HepG2 (cell line): ENCODE measurements around the gene GADD45A. TPM values are rescaled to one million over a fixed set of nuclear protein-coding genes. Genes with fewer than 3 reads are reported as not detected.

Source experiments
- ATF1 ChIP-seq: IDR thresholded peaks from 2 replicates; pipeline ENCODE4 v1.6.1; 2016; ENCODE audit warnings: mild to moderate bottlenecking, control low read depth
- CBFB ChIP-seq: sonication (generic); formaldehyde crosslinking; IDR thresholded peaks from 2 replicates; pipeline ENCODE4 v1.4.0; 2020; ENCODE audit warnings: missing genetic modification reagents
- GATAD2A ChIP-seq: IDR thresholded peaks from 2 replicates; pipeline ENCODE4 v1.6.1; 2016
- HDAC6 ChIP-seq: fragments of 200-600 bp; sonication (generic); IDR thresholded peaks from 2 replicates; pipeline ENCODE4 v1.7.0; 2017; ENCODE audit warnings: mild to moderate bottlenecking, antibody characterized with exemption, low read length, low read depth
- HNRNPLL ChIP-seq: fragments of 200-400 bp; formaldehyde crosslinking; IDR thresholded peaks from 2 replicates; pipeline ENCODE4 v1.6.1; 2017; ENCODE audit warnings: mild to moderate bottlenecking, low read depth, low read length; ENCODE audit not compliant: poor library complexity, severe bottlenecking
- NFE2L2 ChIP-seq: fragments of 150-350 bp; IDR thresholded peaks from 2 replicates; pipeline ENCODE4 v1.6.1; 2014; ENCODE audit warnings: low read length
- NFYB ChIP-seq: sonication (generic); formaldehyde crosslinking; IDR thresholded peaks from 2 replicates; pipeline ENCODE4 v1.4.0; 2020; ENCODE audit warnings: missing genetic modification reagents
- NR1H2 ChIP-seq: sonication (generic); formaldehyde crosslinking; IDR thresholded peaks from 2 replicates; pipeline ENCODE4 v1.8.1; 2022; ENCODE audit warnings: low read depth, missing genetic modification reagents, borderline replicate concordance
- REPIN1 ChIP-seq: sonication (generic); formaldehyde crosslinking; IDR thresholded peaks from 2 replicates; pipeline ENCODE4 v1.8.0; 2022; ENCODE audit warnings: missing genetic modification reagents, low read depth, mild to moderate bottlenecking, borderline replicate concordance
- SCMH1 ChIP-seq: sonication (generic); formaldehyde crosslinking; IDR thresholded peaks from 2 replicates; pipeline ENCODE4 v1.9.0; 2021; ENCODE audit warnings: missing genetic modification reagents, mild to moderate bottlenecking, borderline replicate concordance
- ZNF446 ChIP-seq: sonication (generic); formaldehyde crosslinking; IDR thresholded peaks from 2 replicates; pipeline ENCODE4 v1.5.0; 2020; ENCODE audit warnings: mild to moderate bottlenecking, missing genetic modification reagents
- ZNF598 ChIP-seq: sonication (generic); formaldehyde crosslinking; IDR thresholded peaks from 2 replicates; pipeline ENCODE4 v1.5.1; 2020; ENCODE audit warnings: mild to moderate bottlenecking, missing genetic modification reagents, borderline replicate concordance
- ZNF616 ChIP-seq: sonication (generic); formaldehyde crosslinking; IDR thresholded peaks from 2 replicates; pipeline ENCODE4 v1.5.0; 2020; ENCODE audit warnings: low read depth, mild to moderate bottlenecking, missing genetic modification reagents
- polyA plus RNA-seq, 8 experiments: library from polyadenylated mRNA; depleted of rRNA in 3 of 8; stranded (reverse) in 7 of 8; unstranded in 1 of 8; fragments of >200 nt; fragmentation: Illumina TruSeq in 4 of 8; extraction: Trizol in 4 of 8; gene quantifications; 2 replicates each; pipeline versions ENCODE4 v1.2.1 to v1.2.3, GENCODE V29; 2011 to 2016; ENCODE audit warnings: low read depth in 4 of 8, missing spikeins in 1 of 8, mixed read lengths in 1 of 8; ENCODE audit not compliant: insufficient read depth in 1 of 8
- total RNA-seq, 5 experiments: library from RNA; depleted of rRNA; stranded (reverse); fragments of >200 nt; fragmentation: Illumina TruSeq; extraction: Trizol; gene quantifications; 2 replicates each; pipeline ENCODE4 v1.2.3, GENCODE V29; 2016; ENCODE audit warnings: low read depth in 1 of 5
- TF ChIP-seq, protein P1 (sequence below): sonication (generic); formaldehyde crosslinking; IDR thresholded peaks from 2 replicates; pipeline ENCODE4; 2020; ENCODE audit warnings: missing genetic modification reagents, mild to moderate bottlenecking, borderline replicate concordance
- TF ChIP-seq, protein P2 (sequence below): sonication (generic); formaldehyde crosslinking; IDR thresholded peaks from 2 replicates; pipeline ENCODE4 v1.8.0; 2022; ENCODE audit warnings: mild to moderate bottlenecking, missing genetic modification reagents; ENCODE audit not compliant: insufficient replicate concordance
- TF ChIP-seq, protein P3 (sequence below): sonication (generic); formaldehyde crosslinking; IDR thresholded peaks from 2 replicates; pipeline ENCODE4 v1.8.1; 2023; ENCODE audit warnings: mild to moderate bottlenecking, missing genetic modification reagents
- TF ChIP-seq, protein P4 (sequence below): IDR thresholded peaks from 2 replicates; pipeline ENCODE4 v1.6.1; 2016; ENCODE audit warnings: missing biosample characterization, missing genetic modification reagents, low read depth
- TF ChIP-seq, protein P5 (sequence below): sonication (generic); formaldehyde crosslinking; IDR thresholded peaks from 2 replicates; pipeline ENCODE4 v1.4.0; 2020; ENCODE audit warnings: missing genetic modification reagents, mild to moderate bottlenecking, borderline replicate concordance

GADD45A gene
- total and polyA plus RNA-seq, 2 of the 13 experiments (the other 11 are each of a cell fraction or from before 2014, with no cell fraction given), result 33.2 to 46.2 TPM

DNA sequence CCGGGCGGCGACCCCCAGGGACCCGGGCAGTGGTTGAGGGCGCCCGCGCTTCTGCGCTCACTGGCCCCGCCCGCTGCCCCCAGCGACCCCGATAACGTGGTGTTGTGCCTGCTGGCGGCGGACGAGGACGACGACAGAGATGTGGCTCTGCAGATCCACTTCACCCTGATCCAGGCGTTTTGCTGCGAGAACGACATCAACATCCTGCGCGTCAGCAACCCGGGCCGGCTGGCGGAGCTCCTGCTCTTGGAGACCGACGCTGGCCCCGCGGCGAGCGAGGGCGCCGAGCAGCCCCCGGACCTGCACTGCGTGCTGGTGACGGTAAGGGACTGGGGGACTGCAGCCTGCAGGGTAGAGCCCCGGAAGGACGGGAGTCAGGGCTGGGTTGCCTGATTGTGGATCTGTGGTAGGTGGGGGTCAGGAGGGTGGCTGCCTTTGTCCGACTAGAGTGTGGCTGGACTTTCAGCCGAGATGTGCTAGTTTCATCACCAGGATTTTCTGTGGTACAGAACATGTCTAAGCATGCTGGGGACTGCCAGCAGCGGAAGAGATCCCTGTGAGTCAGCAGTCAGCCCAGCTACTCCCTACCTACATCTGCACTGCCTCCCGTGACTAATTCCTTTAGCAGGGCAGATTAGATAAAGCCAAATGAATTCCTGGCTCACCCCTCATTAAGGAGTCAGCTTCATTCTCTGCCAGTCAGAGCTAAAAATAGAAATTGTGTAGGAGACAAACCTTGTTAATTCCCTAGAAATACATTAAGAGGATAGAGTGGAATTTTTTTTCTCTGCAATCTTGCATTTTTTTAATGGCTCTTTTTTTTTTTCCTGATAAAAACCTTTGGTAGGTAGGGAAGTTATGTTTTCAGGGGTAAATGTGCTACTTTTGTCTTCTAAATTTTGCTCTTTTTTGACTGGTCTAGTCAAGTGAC lies 1.5 kb downstream of the GADD45A start (continued):
- TF ChIP-seq, protein P1, sequence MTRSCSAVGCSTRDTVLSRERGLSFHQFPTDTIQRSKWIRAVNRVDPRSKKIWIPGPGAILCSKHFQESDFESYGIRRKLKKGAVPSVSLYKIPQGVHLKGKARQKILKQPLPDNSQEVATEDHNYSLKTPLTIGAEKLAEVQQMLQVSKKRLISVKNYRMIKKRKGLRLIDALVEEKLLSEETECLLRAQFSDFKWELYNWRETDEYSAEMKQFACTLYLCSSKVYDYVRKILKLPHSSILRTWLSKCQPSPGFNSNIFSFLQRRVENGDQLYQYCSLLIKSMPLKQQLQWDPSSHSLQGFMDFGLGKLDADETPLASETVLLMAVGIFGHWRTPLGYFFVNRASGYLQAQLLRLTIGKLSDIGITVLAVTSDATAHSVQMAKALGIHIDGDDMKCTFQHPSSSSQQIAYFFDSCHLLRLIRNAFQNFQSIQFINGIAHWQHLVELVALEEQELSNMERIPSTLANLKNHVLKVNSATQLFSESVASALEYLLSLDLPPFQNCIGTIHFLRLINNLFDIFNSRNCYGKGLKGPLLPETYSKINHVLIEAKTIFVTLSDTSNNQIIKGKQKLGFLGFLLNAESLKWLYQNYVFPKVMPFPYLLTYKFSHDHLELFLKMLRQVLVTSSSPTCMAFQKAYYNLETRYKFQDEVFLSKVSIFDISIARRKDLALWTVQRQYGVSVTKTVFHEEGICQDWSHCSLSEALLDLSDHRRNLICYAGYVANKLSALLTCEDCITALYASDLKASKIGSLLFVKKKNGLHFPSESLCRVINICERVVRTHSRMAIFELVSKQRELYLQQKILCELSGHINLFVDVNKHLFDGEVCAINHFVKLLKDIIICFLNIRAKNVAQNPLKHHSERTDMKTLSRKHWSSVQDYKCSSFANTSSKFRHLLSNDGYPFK, result no peak
- TF ChIP-seq GATAD2A, result peak; percentile 72
- TF ChIP-seq, protein P2, sequence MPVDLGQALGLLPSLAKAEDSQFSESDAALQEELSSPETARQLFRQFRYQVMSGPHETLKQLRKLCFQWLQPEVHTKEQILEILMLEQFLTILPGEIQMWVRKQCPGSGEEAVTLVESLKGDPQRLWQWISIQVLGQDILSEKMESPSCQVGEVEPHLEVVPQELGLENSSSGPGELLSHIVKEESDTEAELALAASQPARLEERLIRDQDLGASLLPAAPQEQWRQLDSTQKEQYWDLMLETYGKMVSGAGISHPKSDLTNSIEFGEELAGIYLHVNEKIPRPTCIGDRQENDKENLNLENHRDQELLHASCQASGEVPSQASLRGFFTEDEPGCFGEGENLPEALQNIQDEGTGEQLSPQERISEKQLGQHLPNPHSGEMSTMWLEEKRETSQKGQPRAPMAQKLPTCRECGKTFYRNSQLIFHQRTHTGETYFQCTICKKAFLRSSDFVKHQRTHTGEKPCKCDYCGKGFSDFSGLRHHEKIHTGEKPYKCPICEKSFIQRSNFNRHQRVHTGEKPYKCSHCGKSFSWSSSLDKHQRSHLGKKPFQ, result peak; percentile 23
- no peak for TF ChIP-seq REPIN1 (CRISPR knock-in tag)
- TF ChIP-seq CBFB (CRISPR knock-in tag), result no peak
- TF ChIP-seq ZNF598, result peak; percentile 84
- TF ChIP-seq NFE2L2, result peak; percentile 63; the same call in 1 of the 2 replicates
- TF ChIP-seq HDAC6, result no peak
- TF ChIP-seq, protein P3, sequence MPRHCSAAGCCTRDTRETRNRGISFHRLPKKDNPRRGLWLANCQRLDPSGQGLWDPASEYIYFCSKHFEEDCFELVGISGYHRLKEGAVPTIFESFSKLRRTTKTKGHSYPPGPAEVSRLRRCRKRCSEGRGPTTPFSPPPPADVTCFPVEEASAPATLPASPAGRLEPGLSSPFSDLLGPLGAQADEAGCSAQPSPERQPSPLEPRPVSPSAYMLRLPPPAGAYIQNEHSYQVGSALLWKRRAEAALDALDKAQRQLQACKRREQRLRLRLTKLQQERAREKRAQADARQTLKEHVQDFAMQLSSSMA (CRISPR knock-in tag), result no peak
- 0 out of 2 replicates have a peak, but pooled peaks have one; percentile 61 for TF ChIP-seq ZNF446 (CRISPR knock-in tag)
- TF ChIP-seq, protein P4, sequence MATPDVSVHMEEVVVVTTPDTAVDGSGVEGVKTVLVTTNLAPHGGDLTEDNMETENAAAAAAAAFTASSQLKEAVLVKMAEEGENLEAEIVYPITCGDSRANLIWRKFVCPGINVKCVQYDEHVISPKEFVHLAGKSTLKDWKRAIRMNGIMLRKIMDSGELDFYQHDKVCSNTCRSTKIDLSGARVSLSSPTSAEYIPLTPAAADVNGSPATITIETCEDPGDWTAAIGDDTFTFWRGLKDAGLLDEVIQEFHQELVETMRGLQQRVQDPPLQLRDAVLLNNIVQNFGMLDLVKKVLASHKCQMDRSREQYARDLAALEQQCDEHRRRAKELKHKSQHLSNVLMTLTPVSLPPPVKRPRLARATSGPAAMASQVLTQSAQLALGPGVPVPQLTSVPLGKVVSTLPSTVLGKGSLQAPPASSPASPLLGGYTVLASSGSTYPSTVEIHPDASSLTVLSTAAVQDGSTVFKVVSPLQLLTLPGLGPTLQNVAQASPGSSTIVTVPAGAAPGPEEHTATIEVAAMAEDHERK (CRISPR knock-in tag), result no peak
- TF ChIP-seq ATF1 (CRISPR knock-in tag), result no peak
- TF ChIP-seq, protein P5, sequence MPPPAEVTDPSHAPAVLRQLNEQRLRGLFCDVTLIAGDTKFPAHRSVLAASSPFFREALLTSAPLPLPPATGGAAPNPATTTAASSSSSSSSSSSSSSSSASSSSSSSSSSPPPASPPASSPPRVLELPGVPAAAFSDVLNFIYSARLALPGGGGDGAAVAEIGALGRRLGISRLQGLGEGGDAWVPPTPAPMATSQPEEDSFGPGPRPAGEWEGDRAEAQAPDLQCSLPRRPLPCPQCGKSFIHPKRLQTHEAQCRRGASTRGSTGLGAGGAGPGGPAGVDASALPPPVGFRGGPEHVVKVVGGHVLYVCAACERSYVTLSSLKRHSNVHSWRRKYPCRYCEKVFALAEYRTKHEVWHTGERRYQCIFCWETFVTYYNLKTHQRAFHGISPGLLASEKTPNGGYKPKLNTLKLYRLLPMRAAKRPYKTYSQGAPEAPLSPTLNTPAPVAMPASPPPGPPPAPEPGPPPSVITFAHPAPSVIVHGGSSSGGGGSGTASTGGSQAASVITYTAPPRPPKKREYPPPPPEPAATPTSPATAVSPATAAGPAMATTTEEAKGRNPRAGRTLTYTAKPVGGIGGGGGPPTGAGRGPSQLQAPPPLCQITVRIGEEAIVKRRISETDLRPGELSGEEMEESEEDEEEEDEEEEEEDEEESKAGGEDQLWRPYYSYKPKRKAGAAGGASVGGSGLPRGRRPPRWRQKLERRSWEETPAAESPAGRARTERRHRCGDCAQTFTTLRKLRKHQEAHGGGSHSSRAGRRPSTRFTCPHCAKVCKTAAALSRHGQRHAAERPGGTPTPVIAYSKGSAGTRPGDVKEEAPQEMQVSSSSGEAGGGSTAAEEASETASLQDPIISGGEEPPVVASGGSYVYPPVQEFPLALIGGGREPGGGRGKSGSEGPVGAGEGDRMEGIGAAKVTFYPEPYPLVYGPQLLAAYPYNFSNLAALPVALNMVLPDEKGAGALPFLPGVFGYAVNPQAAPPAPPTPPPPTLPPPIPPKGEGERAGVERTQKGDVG, result peak; percentile 3; the same call in 1 of the 2 replicates
- TF ChIP-seq NR1H2 (CRISPR knock-in tag), result no peak
- TF ChIP-seq NFYB (CRISPR knock-in tag), result no peak
- 0 out of 2 replicates have a peak, but pooled peaks have one; percentile 43 for TF ChIP-seq ZNF616 (CRISPR knock-in tag)
- no peak for TF ChIP-seq SCMH1
- TF ChIP-seq HNRNPLL, result peak; percentile 33
